GM18517 (cell line): ENCODE measurements around the gene CADM3.

Experiments used
- ATAC-seq: cut with Tn5 transposase; IDR thresholded peaks from one replicate; pipeline ENCODE4 v1.9.1; 2021; ENCODE audit warnings: mild to moderate bottlenecking, moderate library complexity; ENCODE audit not compliant: unreplicated experiment

The CADM3 gene

GRCh38 chr1:159204161-159205141 is 33.0 kb downstream of the CADM3 start, which contains the start of gene ACKR1:
TSS of gene ACKR1 (plus strand) at chr1:159204875. CDS start at chr1:159204960, 85 bp downstream.
- no peak for ATAC-seq

GRCh38 chr1:159205225-159205624 is 33.8 kb downstream of the CADM3 start:
- no peak for ATAC-seq

- no peak for ATAC-seq
Measured at GRCh38 chr1:159206110-159206509, 34.7 kb downstream of the CADM3 start.

GRCh38 chr1:159207080-159207479 is 35.7 kb downstream of the CADM3 start:
- ATAC-seq = no peak

- ATAC-seq = no peak
Measured at GRCh38 chr1:159207774-159208173, 36.4 kb downstream of the CADM3 start.

- ATAC-seq = no peak
Measured at GRCh38 chr1:159208175-159208825, 36.9 kb downstream of the CADM3 start.

GRCh38 chr1:159209061-159209460 is 37.6 kb downstream of the CADM3 start:
- ATAC-seq = no peak

GRCh38 chr1:159211331-159212136 is 40.1 kb downstream of the CADM3 start:
- ATAC-seq = no peak

GRCh38 chr1:159212596-159212995 is 41.2 kb downstream of the CADM3 start:
- ATAC-seq = no peak

GRCh38 chr1:159214149-159214760 is 42.8 kb downstream of the CADM3 start:
- no peak for ATAC-seq

- no peak for ATAC-seq
Measured at GRCh38 chr1:159218649-159219636, 47.5 kb downstream of the CADM3 start.

GRCh38 chr1:159222075-159222865 is 50.9 kb downstream of the CADM3 start:
- ATAC-seq = no peak

- no peak for ATAC-seq
Measured at GRCh38 chr1:159223004-159223403, 51.6 kb downstream of the CADM3 start.

- ATAC-seq = no peak
Measured at GRCh38 chr1:159228554-159228953, 57.1 kb downstream of the CADM3 start.

- no peak for ATAC-seq
Measured at GRCh38 chr1:159229260-159229885, 58.0 kb downstream of the CADM3 start.

- ATAC-seq = no peak
Measured at GRCh38 chr1:159229896-159230295, 58.5 kb downstream of the CADM3 start.

GRCh38 chr1:159239551-159240220 is 68.3 kb downstream of the CADM3 start:
- ATAC-seq = peak; percentile 93

GRCh38 chr1:159247266-159247665 is 75.9 kb downstream of the CADM3 start:
- no peak for ATAC-seq
